Amygdala (tissue), 56 donors: Measurements from ENCODE around the gene ERCC6.

Experiments
- DNase-seq, 56 donors: peaks; one replicate each; lab custom pipeline; 2025; lab: John Stamatoyannopoulos, UW

The ERCC6 gene

GRCh38 chr10:49538381-49539319 is at the start of gene ERCC6:
Gene ERCC6, minus strand, starts transcription at chr10:49539121.
- peak; percentile 77 to 99 (median 94) for DNase-seq

GRCh38 chr10:49587981-49588380 is 49.1 kb upstream of the ERCC6 start:
- DNase-seq: no peak

- DNase-seq: no peak
These were observed 46.5 kb upstream of the ERCC6 start for GRCh38 chr10:49585387-49585786.

- DNase-seq: no peak
These were observed 40.7 kb upstream of the ERCC6 start for GRCh38 chr10:49579621-49580020.

- DNase-seq: no peak
These were observed 39.5 kb upstream of the ERCC6 start for GRCh38 chr10:49578392-49578791.

GRCh38 chr10:49577182-49577925 is 38.4 kb upstream of the ERCC6 start:
- no peak for DNase-seq

GRCh38 chr10:49575489-49576072 is 36.7 kb upstream of the ERCC6 start:
- no peak for DNase-seq

GRCh38 chr10:49572594-49573114 is 33.7 kb upstream of the ERCC6 start:
- DNase-seq: no peak

- DNase-seq: no peak
These were observed 32.5 kb upstream of the ERCC6 start for GRCh38 chr10:49571388-49571787.

GRCh38 chr10:49569031-49569631 is 30.2 kb upstream of the ERCC6 start:
- no peak for DNase-seq

GRCh38 chr10:49568235-49568634 is 29.3 kb upstream of the ERCC6 start:
- DNase-seq: no peak

- DNase-seq: no peak
These were observed 28.9 kb upstream of the ERCC6 start for GRCh38 chr10:49567810-49568209.

- no peak for DNase-seq
These were observed 25.6 kb upstream of the ERCC6 start for GRCh38 chr10:49564461-49565009.

GRCh38 chr10:49562893-49563292 is 24.0 kb upstream of the ERCC6 start:
- no peak for DNase-seq

- DNase-seq: no peak
These were observed 21.6 kb upstream of the ERCC6 start for GRCh38 chr10:49560526-49560925.

- DNase-seq: no peak
These were observed 20.6 kb upstream of the ERCC6 start for GRCh38 chr10:49559476-49559875.

- DNase-seq: no peak
These were observed 19.3 kb upstream of the ERCC6 start for GRCh38 chr10:49558190-49558589.

- DNase-seq: no peak
These were observed 18.8 kb upstream of the ERCC6 start for GRCh38 chr10:49557681-49558080.

- no peak for DNase-seq
These were observed 17.8 kb upstream of the ERCC6 start for GRCh38 chr10:49556723-49557122.

- DNase-seq: no peak
These were observed 13.4 kb upstream of the ERCC6 start for GRCh38 chr10:49552277-49552676.
